Measurements from ENCODE around the gene USP34. TPM values are rescaled to one million over a fixed set of nuclear protein-coding genes. Genes with fewer than 3 reads are reported as not detected.

Gene USP34
- total RNA-seq, 1 donor from 2014 or later: 139 TPM

DNA sequence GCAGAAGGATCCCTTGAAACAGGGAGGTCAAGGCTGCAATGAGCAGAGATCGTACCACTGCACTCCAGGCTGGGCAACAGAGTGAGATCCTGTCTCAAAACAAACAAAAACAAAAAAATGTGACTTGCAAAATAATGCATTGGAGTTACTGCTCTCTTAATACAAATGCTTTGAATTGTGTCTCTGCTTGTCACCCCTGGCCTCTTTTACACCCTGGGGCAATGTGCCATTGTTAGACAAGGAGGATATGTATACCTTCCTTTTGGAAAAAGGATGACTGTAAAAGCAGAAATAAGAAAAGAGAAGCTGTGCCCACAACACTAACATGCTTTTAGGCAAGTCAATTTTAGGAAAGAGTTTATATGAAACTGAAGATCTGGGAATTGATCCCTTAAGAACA is 329.7 kb downstream of the USP34 start:
- Mint-ChIP-seq H3K36me3 (ENCODE audit: insufficient read depth) (peaks cover 4% of the 10 kb centered on the region), H3K4me3 (ENCODE audit: low read depth) (no peak overlapping the region), H3K27ac (no peak overlapping the region), H3K27me3 (peaks cover 5% of the 10 kb centered on the region), H3K4me1 (ENCODE audit: low read depth) (peaks cover 2% of the 10 kb centered on the region), H3K9me3 (ENCODE audit: low read depth) (no peaks in the 10 kb centered on the region)
- no peak for TF ChIP-seq CTCF (IDR thresholded peaks at IDR 0.05; ENCODE audit: unreplicated experiment)
- DNase-seq (ENCODE audit: low spot score, unreplicated experiment): no peak

GRCh38 chr2:61138859-61139258 is 332.0 kb downstream of the USP34 start:
- TF ChIP-seq CTCF (IDR thresholded peaks at IDR 0.05; ENCODE audit: unreplicated experiment): no peak
- H3K27ac Mint-ChIP-seq: no peak overlapping the region
- peaks cover 5% of the 10 kb centered on the region for H3K27me3 Mint-ChIP-seq
- no peak overlapping the region for H3K4me3 Mint-ChIP-seq (ENCODE audit: low read depth)
- H3K36me3 Mint-ChIP-seq (ENCODE audit: insufficient read depth): no peaks in the 10 kb centered on the region
- no peaks in the 10 kb centered on the region for H3K4me1 Mint-ChIP-seq (ENCODE audit: low read depth)
- no peaks in the 10 kb centered on the region for H3K9me3 Mint-ChIP-seq (ENCODE audit: low read depth)
- DNase-seq (ENCODE audit: low spot score, unreplicated experiment): no peak

Other genes with a start within 250 kb of the USP34 start
- gene XPO1, start 67.3 kb upstream of the USP34 start, total RNA-seq: 224 and 236 TPM in 2 replicates